T-helper 22 cell (primary cell): ENCODE measurements around the gene GALNT16.
"Not testable (repeated sequence)": the region's sequence is repeated elsewhere in the genome, so short reads cannot be mapped to it uniquely, and the experiment has no call there.

Experiments used
- DNase-seq: peaks from one replicate; pipeline ENCODE4 v3.0.0-alpha.2; 2020; ENCODE audit warnings: low read depth

GALNT16 gene

GRCh38 chr14:69285661-69286255 lies 25.8 kb downstream of the GALNT16 start:
- no peak for DNase-seq

GRCh38 chr14:69287098-69288010 lies 27.4 kb downstream of the GALNT16 start:
- DNase-seq = no peak

GRCh38 chr14:69288011-69288771 lies 28.2 kb downstream of the GALNT16 start:
- no peak for DNase-seq

- no peak for DNase-seq
Observed at GRCh38 chr14:69288956-69289705, 29.2 kb downstream of the GALNT16 start.

- no peak for DNase-seq
Observed at GRCh38 chr14:69289811-69290520, 30.0 kb downstream of the GALNT16 start.

- DNase-seq = not testable (repeated sequence)
Observed at GRCh38 chr14:69290881-69291280, 30.9 kb downstream of the GALNT16 start.

- DNase-seq = no peak
Observed at GRCh38 chr14:69291396-69291795, 31.4 kb downstream of the GALNT16 start.

GRCh38 chr14:69291891-69292561 lies 32.1 kb downstream of the GALNT16 start:
- no peak for DNase-seq

- DNase-seq = no peak
Observed at GRCh38 chr14:69298131-69299071, 38.4 kb downstream of the GALNT16 start.

GRCh38 chr14:69299286-69300035 lies 39.5 kb downstream of the GALNT16 start:
- DNase-seq = no peak

- no peak for DNase-seq
Observed at GRCh38 chr14:69300601-69301221, 40.8 kb downstream of the GALNT16 start.

- no peak for DNase-seq
Observed at GRCh38 chr14:69303086-69303485, 43.1 kb downstream of the GALNT16 start.

GRCh38 chr14:69312608-69313007 lies 52.6 kb downstream of the GALNT16 start:
- DNase-seq = no peak

- no peak for DNase-seq
Observed at GRCh38 chr14:69313176-69313575, 53.2 kb downstream of the GALNT16 start.

- no peak for DNase-seq
Observed at GRCh38 chr14:69314327-69314726, 54.4 kb downstream of the GALNT16 start.

GRCh38 chr14:69315301-69315700 lies 55.3 kb downstream of the GALNT16 start:
- no peak for DNase-seq

GRCh38 chr14:69316449-69317101 lies 56.6 kb downstream of the GALNT16 start:
- no peak for DNase-seq
